IPS-20b (cell line): ENCODE data around the gene SCN1B.

Experiments used
- H3K27ac ChIP-seq: one replicate; pipeline ENCODE4 v1.5.1; 2013; ENCODE audit warnings: low read length
- H3K27me3 ChIP-seq: 2 replicates; pipeline ENCODE4 v1.6.1; 2013; ENCODE audit warnings: mild to moderate bottlenecking, low read length, inconsistent platforms; ENCODE audit not compliant: insufficient read depth
- H3K36me3 ChIP-seq: 2 replicates; pipeline ENCODE4 v1.6.1; 2013; ENCODE audit warnings: low read depth, mild to moderate bottlenecking, inconsistent platforms, low read length, moderate library complexity; ENCODE audit not compliant: insufficient read depth
- H3K4me1 ChIP-seq: 2 replicates; pipeline ENCODE4 v1.6.1; 2013; ENCODE audit warnings: mild to moderate bottlenecking, control low read depth, inconsistent platforms, low read length, moderate library complexity; ENCODE audit not compliant: insufficient read depth
- H3K4me3 ChIP-seq: 2 replicates; pipeline ENCODE4 v1.5.1; 2013; ENCODE audit warnings: mild to moderate bottlenecking, low read length, inconsistent platforms
- H3K9ac ChIP-seq: 2 replicates; pipeline ENCODE4 v1.6.1; 2013; ENCODE audit warnings: low read depth, mild to moderate bottlenecking, inconsistent platforms, low read length, moderate library complexity
- H3K9me3 ChIP-seq: 2 replicates; pipeline ENCODE4 v1.6.1; 2013; ENCODE audit warnings: mild to moderate bottlenecking, low read depth, low read length, inconsistent platforms; ENCODE audit not compliant: insufficient read depth

The SCN1B gene

GRCh38 chr19:35053667-35054293 lies 23.5 kb downstream of the SCN1B start:
- Histone ChIP-seq H3K27me3 (no peaks in the 10 kb centered on the region), H3K9me3 (no peaks in the 10 kb centered on the region), H3K9ac (no peak overlapping the region)

GRCh38 chr19:35054626-35055025 lies 24.4 kb downstream of the SCN1B start:
- Histone ChIP-seq H3K9ac (no peak overlapping the region), H3K4me1 (peaks cover 6% of the 10 kb centered on the region; the same call in 1 of the 2 replicates), H3K27ac (no peak overlapping the region), H3K9me3 (no peaks in the 10 kb centered on the region), H3K27me3 (no peaks in the 10 kb centered on the region), H3K36me3 (0 out of 2 replicates have a peak, but pooled peaks cover 2% of the 10 kb centered on the region), H3K4me3 (no peak overlapping the region)

More at GRCh38 chr19:35053667-35054293, 23.5 kb downstream of the SCN1B start:
- peaks cover 6% of the 10 kb centered on the region; the same call in 1 of the 2 replicates for H3K4me1 ChIP-seq
- no peak overlapping the region for H3K4me3 ChIP-seq
- H3K27ac ChIP-seq, result no peak overlapping the region
- H3K36me3 ChIP-seq, result 0 out of 2 replicates have a peak, but pooled peaks cover 2% of the 10 kb centered on the region

- H3K9ac ChIP-seq, result peak overlapping the region; percentile 51; the same call in 1 of the 2 replicates
- H3K27ac ChIP-seq, result no peak overlapping the region
- no peaks in the 10 kb centered on the region for H3K27me3 ChIP-seq
- H3K4me3 ChIP-seq, result peak overlapping the region; percentile 19; the same call in 1 of the 2 replicates
- no peaks in the 10 kb centered on the region for H3K9me3 ChIP-seq
- peaks cover 6% of the 10 kb centered on the region; the same call in 1 of the 2 replicates for H3K4me1 ChIP-seq
- no peaks in the 10 kb centered on the region for H3K36me3 ChIP-seq
Observed at GRCh38 chr19:35055715-35056179, 25.5 kb downstream of the SCN1B start.

- Histone ChIP-seq H3K36me3 (no peaks in the 10 kb centered on the region), H3K4me1 (peaks cover 6% of the 10 kb centered on the region; the same call in 1 of the 2 replicates), H3K27me3 (no peaks in the 10 kb centered on the region), H3K9ac (peak overlapping the region; percentile 51; the same call in 1 of the 2 replicates), H3K9me3 (no peaks in the 10 kb centered on the region), H3K4me3 (0 out of 2 replicates have a peak overlapping the region, but pooled peaks have one; percentile 19), H3K27ac (no peak overlapping the region)
Observed at GRCh38 chr19:35056513-35057063, 26.3 kb downstream of the SCN1B start.

- Histone ChIP-seq H3K9me3 (no peaks in the 10 kb centered on the region), H3K9ac (no peak overlapping the region), H3K36me3 (no peaks in the 10 kb centered on the region)
Observed at GRCh38 chr19:35058370-35058769, 28.1 kb downstream of the SCN1B start.

GRCh38 chr19:35059006-35059798 lies 28.9 kb downstream of the SCN1B start:
- Histone ChIP-seq H3K36me3 (no peaks in the 10 kb centered on the region), H3K27me3 (peaks cover 9% of the 10 kb centered on the region; the same call in 1 of the 2 replicates), H3K4me1 (peaks cover 6% of the 10 kb centered on the region; the same call in 1 of the 2 replicates), H3K9ac (no peak overlapping the region), H3K9me3 (no peaks in the 10 kb centered on the region), H3K4me3 (no peak overlapping the region), H3K27ac (no peak overlapping the region)

More at GRCh38 chr19:35058370-35058769, 28.1 kb downstream of the SCN1B start:
- H3K4me3 ChIP-seq, result no peak overlapping the region
- peaks cover 4% of the 10 kb centered on the region; the same call in 1 of the 2 replicates for H3K27me3 ChIP-seq
- peaks cover 6% of the 10 kb centered on the region; the same call in 1 of the 2 replicates for H3K4me1 ChIP-seq
- no peak overlapping the region for H3K27ac ChIP-seq

- Histone ChIP-seq H3K9me3 (no peaks in the 10 kb centered on the region), H3K36me3 (no peaks in the 10 kb centered on the region), H3K27me3 (peaks cover 9% of the 10 kb centered on the region; the same call in 1 of the 2 replicates), H3K9ac (no peak overlapping the region), H3K4me3 (no peak overlapping the region), H3K27ac (no peak overlapping the region), H3K4me1 (peaks cover 6% of the 10 kb centered on the region; the same call in 1 of the 2 replicates)
Observed at GRCh38 chr19:35059799-35060091, 29.5 kb downstream of the SCN1B start.

GRCh38 chr19:35060160-35060855 lies 30.0 kb downstream of the SCN1B start:
- peaks cover 6% of the 10 kb centered on the region; the same call in 1 of the 2 replicates for H3K4me1 ChIP-seq
- H3K36me3 ChIP-seq, result no peaks in the 10 kb centered on the region
- H3K4me3 ChIP-seq, result no peak overlapping the region
- H3K27me3 ChIP-seq, result peaks cover 9% of the 10 kb centered on the region; the same call in 1 of the 2 replicates
- H3K9me3 ChIP-seq, result no peaks in the 10 kb centered on the region
- no peak overlapping the region for H3K9ac ChIP-seq
- no peak overlapping the region for H3K27ac ChIP-seq

GRCh38 chr19:35061583-35062373 lies 31.5 kb downstream of the SCN1B start:
- no peaks in the 10 kb centered on the region for H3K9me3 ChIP-seq
- H3K36me3 ChIP-seq, result no peaks in the 10 kb centered on the region
- peaks cover 9% of the 10 kb centered on the region; the same call in 1 of the 2 replicates for H3K27me3 ChIP-seq
- H3K9ac ChIP-seq, result no peak overlapping the region
- H3K4me3 ChIP-seq, result no peak overlapping the region
- H3K4me1 ChIP-seq, result no peaks in the 10 kb centered on the region; the same call in 1 of the 2 replicates
- no peak overlapping the region for H3K27ac ChIP-seq

GRCh38 chr19:35062942-35063341 lies 32.7 kb downstream of the SCN1B start:
- Histone ChIP-seq H3K4me1 (no peaks in the 10 kb centered on the region; the same call in 1 of the 2 replicates), H3K27me3 (peaks cover 9% of the 10 kb centered on the region; the same call in 1 of the 2 replicates), H3K4me3 (no peak overlapping the region), H3K9me3 (no peaks in the 10 kb centered on the region), H3K36me3 (no peaks in the 10 kb centered on the region), H3K27ac (no peak overlapping the region), H3K9ac (no peak overlapping the region)
